ENCODE measurements around the gene ANKFN1.
A peak's percentile ranks its signal among the peaks of the same experiment; 100 is the strongest.

Gene ANKFN1

DNA sequence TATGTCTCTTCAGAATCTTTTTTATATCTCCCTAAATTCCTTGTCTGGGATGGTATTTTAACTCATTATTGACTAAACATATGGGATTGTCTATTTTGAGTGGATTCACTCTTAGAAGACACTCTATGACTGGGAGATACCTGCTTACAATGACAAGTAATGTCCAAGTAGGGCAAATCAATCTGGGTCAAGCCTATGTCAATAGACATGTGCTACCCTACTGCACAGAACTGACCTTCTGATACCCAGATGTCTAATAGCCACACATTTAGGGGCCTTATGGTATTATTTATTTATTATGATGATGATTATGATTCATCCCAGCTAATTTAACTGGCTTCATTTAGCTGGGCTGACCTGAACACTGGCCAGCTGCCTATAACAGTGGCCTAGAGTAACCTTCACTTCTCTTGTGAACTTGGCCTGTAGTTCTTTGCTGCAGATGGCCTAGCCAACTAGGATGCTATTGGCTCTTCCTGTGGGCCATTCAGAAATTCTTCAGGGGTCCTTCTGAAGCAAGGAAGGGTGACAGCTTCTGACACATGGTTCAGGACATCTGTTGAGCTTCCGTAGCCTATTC lies 138.0 kb downstream of the ANKFN1 start:
- no peak for DNase-seq

DNA sequence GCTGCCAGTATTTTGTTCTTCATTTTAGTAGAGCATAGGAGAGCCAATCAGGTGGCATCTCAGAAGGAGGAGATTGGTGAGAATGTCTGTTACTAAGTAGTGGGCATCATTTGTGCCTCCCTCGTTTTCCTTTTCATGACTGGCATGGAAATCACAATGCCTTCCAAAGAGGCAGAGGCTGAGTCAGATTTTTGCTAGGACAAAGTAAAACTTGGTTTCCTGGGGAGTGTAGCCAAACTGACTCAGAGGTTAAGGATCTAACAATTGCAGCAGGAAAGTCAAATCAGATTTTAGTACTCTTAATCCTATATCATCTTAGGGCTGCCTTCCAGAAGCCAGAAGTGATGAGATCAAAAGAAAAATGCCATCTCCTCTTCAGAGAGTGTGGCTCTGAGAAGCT lies 138.7 kb downstream of the ANKFN1 start:
- DNase-seq, result no peak

DNA sequence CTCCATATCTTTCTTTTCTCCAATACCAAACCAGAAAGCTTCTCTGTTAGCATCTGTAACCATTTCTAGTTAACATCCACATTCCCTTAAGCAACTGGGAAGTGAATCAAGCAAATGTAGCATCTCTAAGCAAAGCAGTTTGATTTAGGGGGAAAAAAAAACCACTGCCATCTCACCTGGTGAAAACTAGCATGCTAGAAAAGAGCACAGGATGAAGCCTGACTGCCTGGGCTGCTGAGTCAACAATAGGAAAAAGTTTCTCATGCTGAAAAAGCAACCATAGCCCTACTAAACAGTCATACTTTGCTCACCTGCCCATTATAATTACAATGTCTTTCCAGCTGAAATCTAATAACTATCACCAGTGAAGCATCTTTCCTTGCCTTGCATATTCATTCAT lies 139.3 kb downstream of the ANKFN1 start:
- DNase-seq, result no peak

DNA sequence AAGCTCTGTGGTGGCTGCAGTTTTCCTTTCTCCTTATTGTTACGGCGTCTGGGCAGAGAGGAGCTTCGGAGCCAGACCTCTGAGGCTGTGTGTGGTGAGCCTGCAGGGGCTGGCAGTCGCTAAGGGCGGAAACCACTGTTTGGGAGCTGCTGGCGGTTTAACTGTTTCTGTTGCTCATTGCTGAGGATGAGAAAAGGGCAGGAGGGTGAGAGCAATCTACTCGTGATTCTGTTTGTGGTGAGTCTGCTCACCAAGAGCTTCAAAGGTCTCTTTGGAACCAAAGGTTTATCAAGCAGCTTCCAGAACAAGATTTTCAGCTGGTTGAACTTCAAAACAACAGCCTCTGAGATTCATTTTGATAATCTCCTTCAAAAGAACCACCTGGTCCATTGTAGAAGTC lies 143.9 kb downstream of the ANKFN1 start:
- DNase-seq, result peak; percentile 96

DNA sequence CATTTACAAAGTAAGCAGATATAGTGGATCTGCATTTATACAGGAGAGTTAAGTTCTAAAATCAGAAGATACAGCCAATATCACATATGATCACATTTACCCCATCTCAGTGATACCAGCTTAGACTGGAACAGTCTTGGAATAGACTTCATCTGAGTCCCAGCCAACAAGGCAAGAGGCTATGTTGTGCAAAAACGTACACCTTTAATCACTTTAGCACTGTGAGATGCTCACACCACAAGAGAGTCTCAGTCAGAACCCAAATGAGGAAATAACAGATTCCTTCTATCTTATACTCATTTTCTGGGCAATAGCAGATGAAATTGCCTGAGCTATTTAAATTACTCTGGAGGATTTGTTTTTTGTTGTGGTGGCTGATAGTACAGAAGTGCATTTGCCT lies 145.6 kb downstream of the ANKFN1 start:
- no peak for DNase-seq

DNA sequence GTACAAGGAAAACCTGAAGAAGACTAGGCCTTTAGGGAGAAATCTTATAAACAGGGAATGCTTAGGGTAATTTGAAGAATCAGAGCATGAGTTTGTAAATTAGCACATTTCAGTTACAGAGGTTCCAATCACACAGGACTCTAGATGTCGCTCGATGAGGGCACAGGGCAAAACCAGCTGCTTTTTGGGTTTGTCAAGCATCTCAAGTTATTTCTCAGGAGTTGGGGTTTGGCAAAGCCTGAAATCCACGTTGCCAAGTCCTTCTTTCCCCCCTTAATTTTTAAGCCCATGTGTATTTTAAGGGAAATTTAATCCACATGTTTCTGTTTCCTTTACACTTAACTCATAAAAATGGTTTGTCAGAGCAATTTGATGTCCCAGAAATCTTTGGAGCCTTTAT lies 146.9 kb downstream of the ANKFN1 start:
- DNase-seq, result no peak

DNA sequence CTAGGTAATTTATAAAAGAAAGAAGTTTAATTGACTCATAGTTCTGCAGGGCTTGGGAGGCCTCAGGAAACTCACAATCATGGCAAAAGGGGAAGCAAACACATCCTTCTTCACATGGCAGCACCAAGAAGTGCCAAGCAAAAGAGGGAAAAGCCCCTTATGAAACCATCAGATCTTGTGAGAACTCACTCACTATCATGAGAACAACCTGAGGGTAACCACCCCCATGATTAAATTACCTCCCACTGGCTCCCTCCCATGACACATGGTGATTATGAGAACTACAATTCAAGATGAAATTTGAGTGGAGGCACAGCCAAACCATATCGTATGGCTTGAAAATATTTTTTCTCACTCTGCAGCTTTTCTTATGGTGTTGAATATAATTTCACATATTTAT lies 151.7 kb downstream of the ANKFN1 start:
- DNase-seq, result peak; percentile 35

DNA sequence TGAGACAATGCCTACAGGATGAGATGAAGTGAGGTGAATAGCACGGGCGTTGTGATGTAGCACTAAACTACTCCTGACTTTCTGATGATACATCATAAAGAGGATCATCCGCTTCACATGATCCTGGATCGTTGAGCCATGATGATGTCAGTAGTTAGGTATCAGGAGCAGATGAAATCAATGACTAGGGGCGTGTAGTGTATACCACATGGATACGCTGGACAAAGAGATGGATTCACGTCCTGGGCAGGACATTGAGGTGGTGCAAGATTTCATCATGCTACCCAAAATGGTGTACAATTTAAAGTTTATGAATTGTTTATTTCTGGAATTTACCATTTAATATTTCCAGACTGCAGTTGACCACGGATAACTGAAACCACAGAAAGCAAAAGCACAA lies 156.6 kb downstream of the ANKFN1 start:
- no peak for DNase-seq

DNA sequence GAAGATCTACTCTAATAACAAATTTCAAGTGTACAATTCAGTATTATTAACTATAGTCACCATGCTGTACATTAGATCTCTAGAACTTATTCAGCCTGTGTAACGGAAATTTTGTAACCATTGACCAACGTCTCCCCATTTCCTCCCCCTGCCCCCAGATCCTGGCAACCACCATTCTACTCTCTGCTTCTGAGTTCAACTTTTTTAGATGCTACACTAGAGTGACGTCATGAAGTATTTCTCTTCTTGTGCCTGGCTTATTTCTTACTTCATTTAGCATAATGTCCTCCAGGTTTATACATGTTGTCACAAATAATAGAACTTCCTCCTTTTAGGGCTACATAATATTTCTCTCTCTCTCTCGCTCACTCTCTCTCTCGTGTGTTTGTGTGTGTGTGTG lies 157.5 kb downstream of the ANKFN1 start:
- no peak for DNase-seq

DNA sequence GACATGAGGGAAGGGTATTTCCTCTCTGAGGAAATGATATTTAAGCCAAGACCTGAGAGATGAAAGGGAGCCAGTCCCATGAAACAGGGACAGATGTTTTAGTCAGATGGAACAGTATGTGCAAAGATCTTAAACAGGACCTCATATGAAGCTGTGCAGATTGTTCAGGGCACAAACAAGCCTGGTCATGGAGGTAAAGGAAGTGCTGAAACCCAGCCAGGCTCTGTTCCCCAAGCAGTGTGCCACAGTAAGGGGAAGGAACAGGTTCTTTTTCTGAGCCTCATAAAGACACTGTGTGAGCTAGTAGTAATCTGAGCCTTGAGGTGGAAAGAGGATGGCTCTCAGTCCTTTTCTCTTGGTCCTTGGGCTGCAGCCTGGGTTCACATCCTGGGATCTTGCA lies 159.9 kb downstream of the ANKFN1 start:
- peak; percentile 68 for DNase-seq

DNA sequence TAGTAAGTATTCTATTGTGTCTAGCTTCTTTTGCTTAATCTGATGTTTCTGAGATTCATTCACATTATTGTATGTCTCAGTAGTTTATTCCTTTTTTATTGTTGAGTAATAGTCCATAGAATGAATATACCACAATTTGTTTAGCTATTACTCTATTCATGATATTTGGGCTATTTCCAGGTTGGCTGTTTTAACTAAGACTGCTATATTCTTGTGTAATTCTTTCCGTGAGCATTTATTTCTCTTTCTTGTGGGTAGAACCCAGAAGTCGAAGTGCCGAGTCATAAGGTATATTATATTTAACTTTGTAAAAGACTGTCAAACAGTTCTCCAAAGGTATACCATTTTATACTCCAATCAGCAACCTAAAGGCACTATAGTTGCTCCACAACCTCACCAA lies 160.8 kb downstream of the ANKFN1 start:
- no peak for DNase-seq

DNA sequence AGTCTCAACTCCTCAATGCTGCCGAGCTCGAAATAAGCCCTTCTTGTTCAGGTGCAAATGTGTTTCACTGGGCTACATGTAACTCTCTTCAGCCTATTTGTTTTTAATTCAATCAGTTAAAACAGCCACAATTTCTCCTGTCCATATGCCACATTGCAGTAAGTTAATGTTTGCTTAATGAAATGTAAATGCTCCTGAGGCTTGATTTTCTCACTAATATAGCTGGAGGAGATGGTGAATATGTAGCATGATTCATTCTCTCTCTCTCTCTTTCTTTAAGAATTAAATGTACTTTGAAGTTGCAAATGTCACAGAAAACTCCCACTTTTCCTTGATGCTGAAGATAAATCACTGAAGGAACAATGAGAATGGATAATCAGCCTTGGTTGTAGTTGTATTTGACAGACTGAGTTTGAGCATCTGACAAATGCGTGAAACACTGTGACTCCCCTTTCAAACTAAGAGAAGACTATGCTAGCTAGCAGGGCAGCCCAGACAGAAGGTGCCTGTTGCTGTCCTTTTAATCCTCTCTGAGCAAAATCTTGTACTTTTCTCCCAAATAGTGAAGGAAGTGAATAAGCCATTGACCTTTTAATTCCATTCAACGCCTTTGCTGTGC lies 161.8 kb downstream of the ANKFN1 start:
- DNase-seq, result no peak

DNA sequence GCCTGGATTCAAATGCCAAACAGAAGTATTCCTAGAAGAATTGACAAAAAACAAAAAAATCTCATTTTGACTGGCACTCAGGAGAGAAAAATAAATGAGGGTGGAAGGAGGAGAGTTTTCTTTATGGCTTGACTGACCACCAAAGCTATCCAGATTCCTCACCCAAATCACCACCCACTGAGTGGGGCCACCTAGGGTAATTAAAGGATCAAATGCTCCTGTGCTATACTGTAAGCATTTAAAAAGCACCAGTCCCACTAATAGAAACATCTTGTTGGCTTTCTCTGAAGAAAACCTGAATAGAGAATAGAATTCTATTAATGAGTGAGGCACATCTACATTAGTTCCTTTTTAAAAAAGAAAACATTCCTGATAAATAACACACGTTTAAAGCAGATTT lies 163.3 kb downstream of the ANKFN1 start:
- no peak for DNase-seq

DNA sequence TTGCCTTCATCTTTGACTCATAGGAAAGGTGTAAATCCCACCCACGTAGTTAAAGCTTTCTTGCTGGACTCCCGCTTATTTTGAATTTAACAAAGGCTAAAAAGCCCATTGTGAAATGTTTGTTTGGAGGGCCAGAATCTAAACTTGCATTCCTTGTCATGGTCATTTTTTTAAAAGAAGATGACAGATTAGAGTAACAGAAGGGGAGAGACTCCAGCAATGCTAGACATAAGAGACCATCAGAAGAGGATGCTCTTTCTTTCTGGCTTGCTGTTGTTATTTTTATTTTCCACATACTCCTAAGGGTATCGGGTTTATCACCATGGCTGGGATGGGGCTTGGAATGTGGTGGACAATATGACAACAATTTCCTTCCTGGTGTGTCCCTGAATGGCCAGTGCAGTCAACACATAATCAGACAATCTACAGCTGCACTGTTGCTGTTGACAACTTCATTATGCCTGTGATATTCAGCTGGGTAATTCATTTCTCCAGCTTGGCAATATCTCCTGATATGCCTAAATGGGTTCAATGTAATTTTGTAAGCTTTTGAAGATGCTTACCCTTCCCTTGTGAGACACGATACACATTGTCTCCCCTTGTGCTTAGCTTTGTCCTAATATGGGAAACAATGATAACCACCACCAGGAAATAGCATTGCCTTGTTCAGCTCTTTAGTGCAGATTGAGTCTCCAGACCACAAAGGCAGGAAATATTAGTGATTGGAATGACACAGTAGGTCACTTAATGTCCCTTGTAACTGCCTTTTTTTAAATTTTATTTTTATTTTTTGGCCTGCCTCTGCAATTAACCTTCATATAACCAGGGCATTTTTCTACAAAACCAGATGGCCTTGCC lies 164.3 kb downstream of the ANKFN1 start:
- no peak for DNase-seq

DNA sequence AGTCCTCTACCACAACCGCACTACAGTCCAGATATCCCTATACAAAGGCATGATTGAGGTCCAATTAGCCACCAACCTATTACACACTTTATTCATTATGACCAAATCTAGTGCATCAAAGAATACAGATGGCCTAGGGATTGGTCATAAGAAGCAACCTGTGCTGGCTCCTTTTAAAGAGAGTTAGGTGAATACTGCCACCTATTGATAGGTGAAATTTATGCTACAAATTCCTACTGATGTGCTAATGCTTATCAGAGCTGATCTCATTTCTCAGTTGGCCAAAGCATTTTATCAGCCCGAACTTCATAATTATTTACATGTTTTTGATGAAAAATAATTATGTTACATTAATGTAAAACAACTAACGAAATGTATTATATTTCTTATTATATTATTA lies 166.3 kb downstream of the ANKFN1 start:
- peak; percentile 55 for DNase-seq

DNA sequence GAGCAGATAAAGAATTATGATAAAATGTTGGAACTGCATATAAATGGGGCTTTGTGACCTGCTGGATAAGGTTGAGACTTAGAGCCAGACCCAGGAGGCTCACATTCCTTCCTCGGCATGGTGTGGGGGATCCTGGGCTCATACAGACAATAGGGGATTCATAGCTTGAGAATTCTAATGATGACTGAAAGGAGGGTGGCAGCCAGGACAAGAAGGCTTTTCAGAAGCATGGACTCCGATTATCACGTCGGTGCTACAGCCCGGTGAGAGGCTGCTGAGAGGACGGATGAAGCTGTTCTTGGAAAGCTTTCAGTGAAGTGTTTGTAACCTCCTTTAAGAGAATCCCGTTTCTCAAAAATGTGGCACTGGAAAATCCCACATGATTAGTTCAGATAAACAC lies 167.2 kb downstream of the ANKFN1 start:
- DNase-seq, result no peak

DNA sequence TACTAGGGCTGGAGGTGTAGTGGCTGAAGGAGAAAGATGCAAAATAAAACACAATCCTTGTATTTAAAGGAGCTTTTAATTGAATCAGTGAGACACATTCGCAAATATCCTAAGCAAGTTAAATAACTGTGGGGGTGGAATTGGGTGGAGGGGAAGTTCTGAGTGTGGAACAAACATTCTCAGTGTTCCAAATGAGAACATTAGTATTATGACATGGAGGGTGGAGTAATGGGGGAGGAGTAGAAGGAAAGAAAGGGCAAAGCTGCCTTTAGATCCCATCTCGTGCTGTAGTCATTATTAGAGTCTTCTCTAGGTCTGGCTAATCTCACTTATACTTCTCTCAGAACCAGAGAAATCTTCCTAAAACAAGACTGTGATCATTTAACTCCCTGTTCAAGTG lies 169.7 kb downstream of the ANKFN1 start:
- no peak for DNase-seq

DNA sequence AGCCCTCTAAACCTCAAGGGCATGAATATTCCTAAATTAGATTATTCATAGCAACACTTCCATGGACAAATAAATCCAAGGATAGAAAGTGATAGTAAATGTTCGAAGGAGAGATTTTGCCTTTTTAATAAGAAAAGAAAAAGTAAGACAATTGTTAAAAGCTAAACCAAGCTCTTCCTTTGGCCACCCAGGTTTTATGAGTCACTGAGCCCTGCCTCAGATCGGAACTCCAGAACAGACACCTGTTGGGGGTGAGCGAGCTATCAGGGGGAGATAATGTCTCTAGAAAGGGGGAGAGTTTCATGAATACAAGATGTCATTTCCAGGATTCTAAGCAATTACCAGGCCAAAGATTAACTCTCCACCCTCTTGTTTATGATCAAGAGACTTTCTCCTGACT lies 171.4 kb downstream of the ANKFN1 start:
- DNase-seq, result no peak

DNA sequence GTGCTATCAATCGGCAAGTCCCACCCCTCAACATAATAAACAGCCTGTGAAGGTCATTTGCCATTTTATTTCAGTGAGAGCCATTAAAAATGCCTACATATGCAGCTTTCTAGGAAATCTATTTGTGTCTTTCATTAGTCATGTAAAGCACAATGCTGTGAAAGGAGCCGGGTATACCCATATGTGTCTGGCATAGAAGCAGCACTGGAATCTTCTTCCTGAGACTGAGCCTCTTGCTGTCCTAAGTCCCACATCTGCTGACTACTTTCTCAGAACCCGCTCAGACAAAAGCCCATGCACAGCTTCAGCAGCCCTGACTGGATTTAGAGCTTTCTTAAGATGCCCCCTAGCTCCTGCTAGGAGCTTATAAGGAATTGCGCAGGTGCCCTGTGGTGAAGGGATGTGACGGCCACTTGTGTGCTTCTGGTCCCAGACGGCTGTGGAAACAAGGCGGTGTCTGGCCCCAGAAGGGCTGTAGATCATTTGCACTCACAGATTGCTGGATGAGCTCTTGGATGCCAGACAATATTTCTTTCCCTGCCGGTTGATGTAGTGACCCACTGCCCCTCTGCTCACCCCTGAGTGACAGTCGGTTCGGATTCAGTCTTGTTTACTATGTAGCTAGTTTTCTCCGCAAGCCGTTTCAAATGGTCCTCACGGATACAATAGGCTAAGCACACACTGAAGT lies 172.2 kb downstream of the ANKFN1 start:
- no peak for DNase-seq

DNA sequence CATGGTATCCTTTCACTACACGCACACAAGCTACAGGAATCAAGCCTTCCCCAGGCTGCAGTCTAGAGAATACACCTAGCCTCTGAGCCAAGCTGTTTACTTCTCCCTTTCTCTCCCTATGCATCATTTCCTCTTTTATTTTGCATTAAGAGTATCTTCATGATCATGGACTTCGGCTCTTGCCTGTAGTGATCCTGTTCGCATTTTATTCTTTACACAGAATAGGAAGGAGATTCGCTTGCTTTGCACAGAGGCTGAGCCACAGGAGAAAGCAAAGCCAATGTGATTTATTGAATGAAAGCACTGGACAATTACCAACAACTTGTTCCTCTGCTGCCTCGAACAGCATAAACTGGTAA lies 172.7 kb downstream of the ANKFN1 start:
- no peak for DNase-seq

DNA sequence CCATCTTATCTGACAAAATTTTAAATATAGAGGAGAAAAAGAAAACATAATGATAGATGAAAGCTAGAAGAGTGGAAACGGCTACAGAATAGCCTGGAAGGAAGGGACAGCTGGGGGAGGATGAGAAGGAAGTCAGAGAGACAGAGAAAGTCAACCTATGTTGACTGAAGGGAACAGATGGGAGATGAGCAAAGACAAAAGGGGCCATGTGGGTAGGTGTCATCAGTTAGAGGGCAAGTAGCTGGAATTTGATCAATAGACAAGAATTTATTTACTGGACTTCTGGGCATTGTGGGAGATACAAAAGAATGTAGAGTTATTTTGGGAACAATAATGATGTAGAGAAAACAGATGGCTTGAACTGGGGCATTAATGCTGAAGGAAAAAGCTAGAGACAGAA lies 194.4 kb downstream of the ANKFN1 start:
- DNase-seq, result no peak

DNA sequence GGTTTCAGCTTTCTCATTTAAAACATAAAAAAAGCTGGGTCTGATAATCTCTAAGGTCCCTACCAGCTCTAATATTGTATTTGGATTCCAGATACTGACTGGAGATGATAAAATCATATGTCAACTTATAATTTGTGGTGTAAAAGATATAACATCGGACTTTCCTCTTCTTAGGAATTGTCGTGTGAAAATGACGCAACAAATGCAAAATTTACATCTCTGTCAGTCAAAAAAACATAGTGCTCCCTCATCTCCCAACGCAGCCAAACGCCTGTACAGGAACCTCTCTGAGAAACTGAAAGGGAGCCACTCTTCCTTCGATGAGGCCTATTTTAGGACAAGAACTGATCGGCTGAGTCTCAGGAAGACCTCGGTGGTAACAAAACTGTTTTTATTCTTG lies 197.3 kb downstream of the ANKFN1 start:
- DNase-seq, result no peak

DNA sequence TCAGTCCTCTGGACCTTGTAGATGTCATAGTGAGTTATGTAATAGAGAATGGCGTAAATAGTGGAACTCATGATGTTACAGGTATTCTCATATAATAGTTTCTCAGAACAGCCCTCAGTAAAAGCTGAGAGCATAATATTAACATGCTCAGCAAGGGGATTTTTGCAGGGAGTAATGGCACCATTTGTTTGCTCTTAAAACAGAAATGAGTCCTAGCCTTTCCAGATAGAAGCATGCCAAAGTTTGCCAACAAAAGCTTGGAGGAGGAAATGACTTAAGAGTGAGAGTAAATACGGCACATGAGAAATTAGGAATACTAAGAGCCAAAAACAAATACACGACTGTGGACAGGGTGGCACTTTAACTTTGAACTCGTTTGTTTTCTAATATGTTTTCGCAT lies 198.4 kb downstream of the ANKFN1 start:
- DNase-seq, result no peak

DNA sequence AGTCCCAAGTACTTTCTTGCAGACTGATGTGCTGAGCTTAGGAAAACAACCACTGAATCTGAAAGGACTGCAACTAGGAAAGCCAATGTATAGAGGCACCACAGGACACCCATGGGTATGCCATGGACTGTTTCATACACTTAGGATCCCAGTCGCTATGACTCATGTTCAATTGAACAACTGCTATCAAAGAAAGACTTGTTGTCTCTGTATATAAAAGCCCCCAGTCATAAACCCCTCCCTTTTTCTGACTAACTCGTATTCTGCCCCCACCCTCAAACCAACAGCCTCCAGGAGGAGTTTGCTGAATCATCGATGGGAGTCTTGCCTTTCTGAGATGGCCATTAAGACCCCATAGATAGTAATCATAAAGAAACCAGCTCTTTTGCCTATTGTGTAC lies 205.4 kb downstream of the ANKFN1 start:
- no peak for DNase-seq
